OCI-LY7 (cell line): ENCODE results near the gene USP6NL. TPM values are rescaled to one million over a fixed set of nuclear protein-coding genes. Genes with fewer than 3 reads are reported as not detected.
"Not testable (repeated sequence)": the region's sequence is repeated elsewhere in the genome, so short reads cannot be mapped to it uniquely, and the experiment has no call there.

Experiments used
- BruUV-seq: library from RNA; stranded (reverse); fragments of 400-500 nt; replicated peaks from 2 replicates; lab custom pipeline; 2021; lab: Mats Ljungman, UMichigan
- CTCF ChIA-PET: fragments of 300-600 bp; sonication (Branson Sonifier 250); formaldehyde crosslinking; loops from one replicate; lab custom pipeline; 2022; ENCODE audit warnings: antibody characterized with exemption; ENCODE audit not compliant: unreplicated experiment; lab: Charles Lee
- POLR2A ChIA-PET: fragments of 300-600 bp; sonication (Branson Sonifier 250); formaldehyde crosslinking; loops from one replicate; lab custom pipeline; 2022; ENCODE audit warnings: antibody characterized with exemption; lab: Charles Lee
- DNase-seq: peaks from one replicate; pipeline ENCODE4 v3.0.0-alpha.2; 2015; ENCODE audit warnings: low spot score
- H2AFZ ChIP-seq: fragments of 200-600 bp; sonication (generic), shearing (Covaris generic); 2 replicates; pipeline ENCODE4 v1.6.1; 2014; ENCODE audit warnings: mild to moderate bottlenecking, antibody characterized with exemption, low read length, moderate library complexity
- H3K27ac ChIP-seq: fragments of 200-600 bp; sonication (generic); 2 replicates; pipeline ENCODE4 v1.5.1; 2014; ENCODE audit warnings: mixed run types, low read depth, mild to moderate bottlenecking, moderate library complexity, low read length, inconsistent platforms; ENCODE audit not compliant: poor library complexity, severe bottlenecking
- H3K36me3 ChIP-seq: fragments of 200-600 bp; sonication (generic); 2 replicates; pipeline ENCODE4 v1.6.1; 2014; ENCODE audit warnings: mild to moderate bottlenecking, antibody characterized with exemption, low read length, moderate library complexity, mixed read lengths; ENCODE audit not compliant: insufficient read depth
- H3K4me1 ChIP-seq: fragments of 200-600 bp; sonication (generic); 2 replicates; pipeline ENCODE4 v1.5.1; 2014; ENCODE audit warnings: mild to moderate bottlenecking, low read length; ENCODE audit not compliant: insufficient read depth, poor library complexity, severe bottlenecking
- H3K4me2 ChIP-seq: fragments of 200-600 bp; sonication (generic); 2 replicates; pipeline ENCODE4 v1.6.1; 2014; ENCODE audit warnings: mild to moderate bottlenecking, low read length
- H3K4me3 ChIP-seq: fragments of 200-600 bp; sonication (generic); 2 replicates; pipeline ENCODE4 v1.5.1; 2014; ENCODE audit warnings: mild to moderate bottlenecking, low read depth, low read length; ENCODE audit not compliant: poor library complexity, severe bottlenecking
- H3K79me2 ChIP-seq: fragments of 200-600 bp; sonication (generic); 2 replicates; pipeline ENCODE4 v1.6.1; 2016; ENCODE audit warnings: low read depth, mild to moderate bottlenecking, low read length, moderate library complexity, mixed read lengths; ENCODE audit not compliant: insufficient read depth
- H3K9me2 ChIP-seq: fragments of 200-600 bp; sonication (generic); 2 replicates; pipeline ENCODE4 v1.6.1; 2016; ENCODE audit warnings: mild to moderate bottlenecking, low read length, mixed read lengths; ENCODE audit not compliant: insufficient read depth
- H3K9me3 ChIP-seq: fragments of 200-600 bp; sonication (generic); 2 replicates; pipeline ENCODE4 v1.6.1; 2014; ENCODE audit warnings: mild to moderate bottlenecking, mixed run types, low read length, mixed read lengths
- H4K20me1 ChIP-seq: fragments of 200-600 bp; sonication (generic); 2 replicates; pipeline ENCODE4 v1.6.1; 2014; ENCODE audit warnings: mild to moderate bottlenecking, antibody characterized with exemption, low read length, moderate library complexity, mixed read lengths; ENCODE audit not compliant: insufficient read depth
- EZH2phosphoT487 ChIP-seq: fragments of 200-600 bp; sonication (generic); IDR thresholded peaks from 2 replicates; pipeline ENCODE4 v1.6.1; 2018; ENCODE audit warnings: low read depth, borderline replicate concordance, mild to moderate bottlenecking, mixed run types, antibody characterized with exemption, low read length, moderate library complexity, mixed read lengths
- intact Hi-C: fragments of 100-400 bp; cut with micrococcal nuclease; formaldehyde crosslinking; loops from one replicate; pipeline ENCODE4 v1.10.0; 2022; ENCODE audit not compliant: unreplicated experiment
- total RNA-seq, 2 experiments: library from RNA; depleted of rRNA in 1 of 2; stranded (reverse); fragments of >200 nt in 1 of 2; shearing (Covaris generic) in 1 of 2; gene quantifications; 2 replicates each; pipeline ENCODE4 v1.2.3, GENCODE V29; 2014 to 2022
- TF ChIP-seq, protein P1 (sequence below): fragments of 200-600 bp; sonication (generic); conservative IDR thresholded peaks from 2 replicates; pipeline ENCODE4 v1.5.1; 2014; ENCODE audit warnings: mild to moderate bottlenecking, antibody characterized with exemption, low read length, moderate library complexity, mixed read lengths

Gene USP6NL
- total RNA-seq, 2 experiments from 2014 or later: 41.7 to 59.7 TPM

DNA sequence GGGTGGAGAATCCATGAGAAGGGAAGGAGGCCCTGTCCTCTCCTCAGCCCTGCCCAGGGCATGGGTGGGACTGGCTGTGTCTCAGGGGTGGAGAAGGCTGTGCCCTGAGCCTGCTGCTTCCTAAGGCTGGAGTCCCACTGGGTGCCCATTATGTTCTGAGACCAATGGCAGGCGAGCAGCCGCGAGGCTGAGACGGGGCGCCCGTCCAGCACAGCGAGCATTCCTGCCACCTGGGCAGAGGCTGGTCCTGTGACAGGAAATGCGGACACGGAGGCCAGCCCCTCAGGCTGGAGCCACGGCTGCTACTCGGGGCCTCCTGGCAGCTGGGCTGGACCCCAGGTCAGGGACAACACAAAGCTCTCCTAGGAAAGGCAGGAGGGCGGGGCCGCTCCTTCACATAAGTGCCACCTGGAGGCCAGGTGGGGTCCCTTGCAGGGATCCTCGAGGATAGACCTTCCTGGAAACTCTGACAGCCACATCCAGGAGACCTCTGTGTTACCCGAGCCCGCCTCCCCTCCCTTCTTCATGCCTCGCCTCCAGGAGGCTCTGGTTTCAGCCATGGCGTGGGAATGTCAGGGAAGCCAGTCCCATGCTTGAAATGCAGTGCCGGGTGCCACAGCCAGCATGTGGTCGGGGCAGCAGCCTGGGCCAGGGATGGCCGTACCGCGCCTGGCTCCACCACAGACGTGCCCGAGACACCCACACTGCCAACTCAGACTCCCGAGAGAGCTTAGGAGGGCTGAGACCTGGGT, 173.9 kb downstream of the USP6NL start:
- no peak for TF ChIP-seq EZH2phosphoT487
- TF ChIP-seq, protein P1, sequence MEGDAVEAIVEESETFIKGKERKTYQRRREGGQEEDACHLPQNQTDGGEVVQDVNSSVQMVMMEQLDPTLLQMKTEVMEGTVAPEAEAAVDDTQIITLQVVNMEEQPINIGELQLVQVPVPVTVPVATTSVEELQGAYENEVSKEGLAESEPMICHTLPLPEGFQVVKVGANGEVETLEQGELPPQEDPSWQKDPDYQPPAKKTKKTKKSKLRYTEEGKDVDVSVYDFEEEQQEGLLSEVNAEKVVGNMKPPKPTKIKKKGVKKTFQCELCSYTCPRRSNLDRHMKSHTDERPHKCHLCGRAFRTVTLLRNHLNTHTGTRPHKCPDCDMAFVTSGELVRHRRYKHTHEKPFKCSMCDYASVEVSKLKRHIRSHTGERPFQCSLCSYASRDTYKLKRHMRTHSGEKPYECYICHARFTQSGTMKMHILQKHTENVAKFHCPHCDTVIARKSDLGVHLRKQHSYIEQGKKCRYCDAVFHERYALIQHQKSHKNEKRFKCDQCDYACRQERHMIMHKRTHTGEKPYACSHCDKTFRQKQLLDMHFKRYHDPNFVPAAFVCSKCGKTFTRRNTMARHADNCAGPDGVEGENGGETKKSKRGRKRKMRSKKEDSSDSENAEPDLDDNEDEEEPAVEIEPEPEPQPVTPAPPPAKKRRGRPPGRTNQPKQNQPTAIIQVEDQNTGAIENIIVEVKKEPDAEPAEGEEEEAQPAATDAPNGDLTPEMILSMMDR: no peak
- H3K9me3 ChIP-seq: no peaks in the 10 kb centered on the region
- BruUV-seq: no TSS peak
- no peak overlapping the region for H3K27ac ChIP-seq
- H3K4me3 ChIP-seq: no peak overlapping the region
- no peak overlapping the region for H2AFZ ChIP-seq
- DNase-seq: no peak
- H3K79me2 ChIP-seq: no peaks in the 10 kb centered on the region
- CTCF ChIA-PET: no interaction called here
- no peak overlapping the region for H3K4me2 ChIP-seq
- H3K4me1 ChIP-seq: peaks cover 12% of the 10 kb centered on the region
- POLR2A ChIA-PET: no interaction called here
- H4K20me1 ChIP-seq: no peaks in the 10 kb centered on the region
- intact Hi-C loops: no loop called here
- no peaks in the 10 kb centered on the region for H3K36me3 ChIP-seq
- no peaks in the 10 kb centered on the region for H3K9me2 ChIP-seq

DNA sequence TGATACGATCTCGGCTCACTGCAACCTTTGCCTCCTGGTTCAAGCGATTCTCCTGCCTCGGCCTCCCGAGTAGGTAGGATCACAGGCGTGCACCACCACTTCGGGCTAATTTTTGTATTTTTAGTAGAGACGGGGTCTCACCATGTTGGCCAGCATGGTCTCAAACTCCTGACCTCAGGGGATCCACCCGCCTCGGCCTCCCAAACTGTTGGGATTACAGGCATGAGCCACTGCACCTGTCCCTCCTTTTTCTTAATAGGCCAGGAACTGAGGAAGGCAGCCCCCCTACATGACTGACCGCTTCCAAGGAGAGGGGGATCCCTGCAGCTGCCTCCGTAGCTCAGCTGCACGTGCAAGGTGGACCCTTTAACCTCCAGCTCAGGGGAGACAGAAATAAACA, 175.0 kb downstream of the USP6NL start:
- BruUV-seq, H3K4me3 ChIP-seq, H4K20me1 ChIP-seq, H3K9me3 ChIP-seq, H2AFZ ChIP-seq, H3K36me3 ChIP-seq, intact Hi-C loops, DNase-seq, H3K27ac ChIP-seq, H3K4me2 ChIP-seq, H3K9me2 ChIP-seq, H3K79me2 ChIP-seq: not testable (repeated sequence)
- POLR2A ChIA-PET: interaction anchor here (0.6 to 2.5 kb wide), 6 partner anchors 11 to 320 kb away, joined by 3 to 9 read pairs (median 4); no protein-coding TSS in a partner anchor
- H3K4me1 ChIP-seq: peaks cover 12% of the 10 kb centered on the region
- CTCF ChIA-PET: interaction anchor here (0.6 to 1.0 kb wide), 3 partner anchors 12 to 346 kb away, joined by 3 read pairs; no protein-coding TSS in a partner anchor

DNA sequence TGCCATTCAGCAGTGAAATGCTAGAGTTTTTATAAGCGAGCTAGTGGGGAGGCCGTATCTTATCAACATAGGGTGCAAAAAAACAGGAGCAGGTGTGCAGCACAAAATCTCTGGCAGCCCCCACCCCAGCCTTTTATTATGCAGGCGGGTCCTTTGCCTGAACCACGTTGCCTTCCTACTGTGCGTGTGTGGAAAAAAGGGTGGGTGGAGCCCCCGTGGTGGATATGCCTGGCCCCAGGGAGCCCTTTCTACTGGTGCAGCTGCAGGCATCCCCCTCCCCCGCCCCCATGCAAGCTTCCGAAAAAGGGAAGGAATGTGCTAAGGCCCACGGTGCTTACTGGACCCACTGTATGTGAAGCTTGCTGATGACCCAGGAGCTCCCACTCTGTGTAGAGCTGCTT, 175.9 kb downstream of the USP6NL start:
- Histone ChIP-seq H4K20me1 (no peaks in the 10 kb centered on the region), H3K27ac (no peak overlapping the region), H3K36me3 (no peaks in the 10 kb centered on the region), H3K9me3 (no peaks in the 10 kb centered on the region), H3K4me3 (no peak overlapping the region), H3K4me2 (no peak overlapping the region), H3K9me2 (no peaks in the 10 kb centered on the region), H3K4me1 (peaks cover 10% of the 10 kb centered on the region), H3K79me2 (no peaks in the 10 kb centered on the region), H2AFZ (no peak overlapping the region)
- no TSS peak for BruUV-seq
- intact Hi-C loops: no loop called here
- DNase-seq: no peak
- TF ChIP-seq, protein P1: no peak
- no peak for TF ChIP-seq EZH2phosphoT487
- POLR2A ChIA-PET: interaction anchor here (0.6 to 2.5 kb wide), 4 partner anchors 12 to 321 kb away, joined by 3 to 9 read pairs (median 5); no protein-coding TSS in a partner anchor
- CTCF ChIA-PET: interaction anchor here (0.6 to 1.0 kb wide), 3 partner anchors 9 to 325 kb away, joined by 3 to 8 read pairs (median 3); no protein-coding TSS in a partner anchor
